Naive thymus-derived CD8-positive, alpha-beta T cell (primary cell): ENCODE results near the gene RNF213. TPM values are rescaled to one million over a fixed set of nuclear protein-coding genes. Genes with fewer than 3 reads are reported as not detected.

ENCODE experiments used
- ATAC-seq, 2 donors: fragments of 150-1000 bp; cut with Tn5 transposase in 1 of 2; sonication (Bioruptor Pico), chemical (Tn5 transposase) in 1 of 2; 1 replicate in 1 of 2; 2 replicates in 1 of 2; pipeline ENCODE4 v1.10.0; 2021; ENCODE audit warnings: mild to moderate bottlenecking in 2 of 2, moderate library complexity in 2 of 2
- POLR2A ChIA-PET: fragments of 350-600 bp; sonication (Branson Sonifier 250); formaldehyde crosslinking; loops from one replicate; lab custom pipeline; 2021; ENCODE audit warnings: antibody characterized with exemption; lab: Charles Lee
- DNase-seq, 10 donors: peaks; one replicate each; pipeline versions ENCODE4 v3.0.0 to v3.0.0-alpha.2; 2020 to 2022
- H3K27ac Mint-ChIP-seq, 10 donors: one replicate each; pipeline ENCODE4 v1.8.0; 2020 to 2022; ENCODE audit warnings: mild to moderate bottlenecking in 10 of 10, mixed read lengths in 10 of 10, moderate library complexity in 4 of 10, inconsistent platforms in 1 of 10
- H3K27me3 Mint-ChIP-seq, 5 donors: one replicate each; pipeline ENCODE4 v1.8.0; 2021 to 2022; ENCODE audit warnings: mixed read lengths in 5 of 5
- H3K36me3 Mint-ChIP-seq, 3 donors: one replicate each; pipeline ENCODE4 v1.8.0; 2020 to 2022; ENCODE audit warnings: mixed read lengths in 3 of 3, mild to moderate bottlenecking in 2 of 3, inconsistent platforms in 1 of 3
- H3K4me1 Mint-ChIP-seq, 4 donors: one replicate each; pipeline ENCODE4 v1.8.0; 2021 to 2022; ENCODE audit warnings: mixed read lengths in 4 of 4
- H3K4me3 Mint-ChIP-seq, 10 donors: one replicate each; pipeline ENCODE4 v1.8.0; 2020 to 2022; ENCODE audit warnings: mild to moderate bottlenecking in 10 of 10, mixed read lengths in 10 of 10, moderate library complexity in 6 of 10, inconsistent platforms in 1 of 10
- H3K9me3 Mint-ChIP-seq, 9 donors: one replicate each; pipeline ENCODE4 v1.8.0; 2020 to 2022; ENCODE audit warnings: mixed read lengths in 9 of 9, mild to moderate bottlenecking in 3 of 9, inconsistent platforms in 1 of 9, moderate library complexity in 1 of 9
- polyA plus RNA-seq, 3 donors: library from polyadenylated mRNA; unstranded; fragments of 300-500 nt; fragmentation: Illumina TruSeq; gene quantifications; one replicate each; pipeline ENCODE4 v1.2.3, GENCODE V29; 2021
- total RNA-seq, 8 experiments: library from RNA in 2 of 8; stranded (reverse) in 2 of 8; gene quantifications; one replicate each; pipeline ENCODE4 v1.2.3 and lab custom pipeline; 2021 to 2026

Gene RNF213
- total and polyA plus RNA-seq, 5 experiments from 2014 or later: 27.1 to 328 (median 52.2) TPM

DNA sequence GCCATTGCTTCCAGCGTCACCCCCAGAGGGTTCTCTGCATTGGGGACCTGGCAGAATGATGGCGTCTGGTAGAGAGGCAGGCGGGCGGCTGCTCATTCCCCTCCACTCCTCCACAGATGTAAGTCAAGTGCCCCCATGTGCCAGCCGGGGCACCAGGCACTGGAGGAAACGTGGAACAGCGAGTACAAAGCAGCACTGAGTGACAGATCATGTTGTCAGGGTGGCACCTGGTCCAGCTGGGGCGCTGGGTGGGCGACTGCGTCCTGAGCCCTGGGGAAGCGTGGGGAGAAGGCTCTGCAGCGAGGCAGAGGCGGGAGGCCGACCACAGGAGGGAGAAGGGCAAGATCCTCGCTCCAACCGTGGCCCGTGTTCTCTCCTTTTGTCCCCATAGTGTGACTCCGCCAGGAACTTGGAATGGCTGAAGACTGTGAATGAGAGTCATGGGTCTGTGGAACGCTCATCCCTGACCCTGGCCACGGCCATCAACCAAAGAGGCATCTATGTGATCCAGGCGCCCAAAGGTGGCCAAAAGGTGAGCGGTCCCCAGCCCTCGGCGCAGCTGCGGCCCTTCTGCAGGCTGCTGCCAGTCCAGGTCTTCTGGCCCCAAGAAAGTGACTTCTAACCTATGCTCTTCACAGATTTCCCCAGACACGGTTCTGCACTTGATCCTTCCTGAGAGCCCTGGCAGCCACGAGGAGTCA lies 76.7 kb downstream of the RNF213 start:
- POLR2A ChIA-PET: no interaction called here
- no peaks in the 10 kb centered on the region for H3K27me3 Mint-ChIP-seq
- ATAC-seq (no peak), DNase-seq (no peak)
- peaks cover 0 to 4% (median under 1%) of the 10 kb centered on the region in 4 donors for H3K4me1 Mint-ChIP-seq
- H3K36me3 Mint-ChIP-seq: peaks cover 0 to 94% (median 27%) of the 10 kb centered on the region in 3 donors
- no peak overlapping the region for H3K4me3 Mint-ChIP-seq
- peak overlapping the region in 1 of 10 donors; percentile 48 for H3K27ac Mint-ChIP-seq
- H3K9me3 Mint-ChIP-seq: no peaks in the 10 kb centered on the region

DNA sequence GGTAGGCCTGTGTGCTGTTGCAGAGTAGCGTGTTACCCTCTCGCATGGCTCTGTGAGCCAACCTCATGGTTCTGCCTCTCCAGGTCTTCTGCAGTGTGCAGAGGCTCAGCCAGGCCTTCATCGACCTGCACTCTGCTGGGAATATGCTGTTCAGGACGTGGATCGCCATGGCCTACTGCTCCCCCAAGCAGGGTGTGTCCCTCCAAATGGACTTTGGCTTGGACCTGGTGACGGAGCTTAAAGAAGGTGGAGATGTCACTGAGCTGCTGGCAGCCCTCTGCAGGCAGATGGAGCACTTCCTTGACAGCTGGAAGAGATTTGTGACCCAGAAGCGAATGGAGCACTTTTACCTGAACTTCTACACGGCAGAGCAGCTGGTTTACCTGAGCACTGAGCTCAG lies 78.5 kb downstream of the RNF213 start:
- no peaks in the 10 kb centered on the region for H3K9me3 Mint-ChIP-seq
- POLR2A ChIA-PET: interaction anchor here (0.8 kb wide), 1 partner anchor 68 kb away, joined by 3 read pairs; no protein-coding TSS in a partner anchor
- peaks cover 0 to 90% (median 34%) of the 10 kb centered on the region in 3 donors for H3K36me3 Mint-ChIP-seq
- H3K27me3 Mint-ChIP-seq: no peaks in the 10 kb centered on the region
- ATAC-seq (no peak), DNase-seq (no peak)
- H3K4me1 Mint-ChIP-seq: peaks cover 0 to 3% (median 1%) of the 10 kb centered on the region in 4 donors
- no peak overlapping the region for H3K4me3 Mint-ChIP-seq
- peak overlapping the region in 4 of 10 donors; percentile 25 to 71 (median 44) for H3K27ac Mint-ChIP-seq

DNA sequence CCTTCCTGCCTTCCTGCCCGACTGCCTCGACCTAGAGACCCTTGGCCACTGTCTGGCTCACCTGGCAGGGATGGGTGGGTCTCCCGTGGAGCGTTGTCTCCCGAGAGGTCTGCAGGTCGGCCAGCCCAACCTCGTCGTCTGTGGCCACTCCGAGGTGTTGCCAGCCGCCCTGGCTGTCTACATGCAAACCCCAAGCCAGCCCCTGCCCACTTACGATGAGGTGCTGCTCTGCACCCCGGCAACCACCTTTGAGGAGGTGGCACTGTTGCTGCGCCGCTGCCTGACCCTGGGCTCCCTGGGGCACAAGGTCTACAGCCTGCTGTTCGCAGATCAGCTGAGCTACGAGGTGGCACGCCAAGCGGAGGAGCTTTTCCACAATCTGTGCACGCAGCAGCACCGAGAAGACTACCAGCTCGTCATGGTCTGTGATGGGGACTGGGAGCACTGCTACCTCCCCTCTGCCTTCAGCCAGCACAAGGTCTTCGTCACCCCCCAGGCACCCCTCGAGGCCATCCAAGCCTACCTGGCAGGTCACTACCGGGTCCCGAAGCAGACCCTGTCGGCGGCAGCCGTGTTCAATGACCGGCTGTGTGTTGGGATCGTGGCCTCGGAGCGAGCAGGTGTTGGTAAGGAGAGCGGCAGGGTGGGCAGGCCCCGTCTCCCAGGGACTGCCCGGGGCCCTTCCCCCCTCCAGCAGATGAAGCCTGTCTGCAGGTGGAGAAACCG lies 79.2 kb downstream of the RNF213 start:
- H3K27me3 Mint-ChIP-seq: no peaks in the 10 kb centered on the region
- DNase-seq: no peak
- POLR2A ChIA-PET: interaction anchor here (0.8 kb wide), 1 partner anchor 69 kb away, joined by 3 read pairs; no protein-coding TSS in a partner anchor
- peaks cover 0 to 3% (median 1%) of the 10 kb centered on the region in 4 donors for H3K4me1 Mint-ChIP-seq
- H3K4me3 Mint-ChIP-seq: no peak overlapping the region
- peak overlapping the region in 1 of 10 donors; percentile 65 for H3K27ac Mint-ChIP-seq
- H3K36me3 Mint-ChIP-seq: peaks cover 0 to 90% (median 41%) of the 10 kb centered on the region in 3 donors
- no peak for ATAC-seq
- H3K9me3 Mint-ChIP-seq: no peaks in the 10 kb centered on the region

DNA sequence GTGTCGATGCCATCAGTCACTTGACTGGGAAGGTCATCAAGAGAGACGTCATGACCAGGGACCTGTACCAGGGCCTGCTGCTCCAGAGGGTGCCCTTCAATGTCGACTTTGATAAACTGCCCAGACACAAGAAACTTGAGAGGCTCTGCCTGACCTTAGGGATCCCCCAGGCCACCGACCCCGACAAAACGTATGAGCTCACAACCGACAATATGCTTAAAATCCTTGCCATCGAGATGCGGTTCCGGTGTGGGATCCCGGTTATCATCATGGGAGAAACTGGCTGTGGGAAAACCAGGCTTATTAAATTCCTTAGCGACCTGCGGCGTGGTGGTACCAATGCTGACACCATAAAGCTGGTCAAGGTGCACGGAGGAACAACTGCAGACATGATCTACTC lies 84.7 kb downstream of the RNF213 start:
- no peak for DNase-seq
- no peaks in the 10 kb centered on the region for H3K9me3 Mint-ChIP-seq
- no peak for ATAC-seq
- H3K4me1 Mint-ChIP-seq: peaks cover 0 to 14% (median 4%) of the 10 kb centered on the region in 4 donors
- peaks cover 0 to 94% (median 55%) of the 10 kb centered on the region in 3 donors for H3K36me3 Mint-ChIP-seq
- H3K27me3 Mint-ChIP-seq: no peaks in the 10 kb centered on the region
- H3K4me3 Mint-ChIP-seq: no peak overlapping the region
- H3K27ac Mint-ChIP-seq: peak overlapping the region in 4 of 10 donors; percentile 15 to 32 (median 19)
- POLR2A ChIA-PET: no interaction called here

DNA sequence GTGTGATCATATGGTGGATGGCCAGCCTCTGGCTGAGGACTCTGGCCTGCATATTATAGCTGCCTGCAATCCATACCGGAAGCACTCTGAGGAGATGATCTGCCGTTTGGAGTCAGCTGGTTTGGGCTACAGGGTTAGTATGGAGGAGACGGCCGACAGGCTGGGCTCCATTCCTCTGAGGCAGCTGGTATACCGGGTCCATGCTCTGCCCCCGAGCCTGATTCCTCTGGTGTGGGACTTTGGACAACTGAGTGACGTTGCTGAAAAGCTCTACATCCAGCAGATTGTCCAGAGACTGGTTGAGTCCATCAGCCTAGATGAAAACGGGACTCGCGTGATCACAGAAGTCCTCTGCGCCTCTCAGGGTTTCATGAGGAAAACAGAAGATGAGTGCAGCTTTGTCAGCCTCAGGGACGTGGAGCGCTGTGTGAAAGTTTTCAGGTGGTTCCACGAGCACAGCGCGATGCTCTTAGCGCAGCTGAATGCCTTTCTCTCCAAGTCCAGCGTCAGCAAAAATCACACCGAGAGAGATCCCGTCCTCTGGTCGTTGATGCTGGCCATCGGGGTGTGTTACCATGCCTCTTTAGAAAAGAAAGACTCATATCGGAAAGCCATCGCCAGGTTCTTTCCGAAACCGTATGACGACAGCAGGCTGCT lies 85.3 kb downstream of the RNF213 start:
- Mint-ChIP-seq H3K4me3 (no peak overlapping the region), H3K27me3 (no peaks in the 10 kb centered on the region), H3K4me1 (peaks cover 0 to 14% (median 4%) of the 10 kb centered on the region in 4 donors), H3K9me3 (no peaks in the 10 kb centered on the region), H3K27ac (no peak overlapping the region), H3K36me3 (peaks cover 0 to 94% (median 55%) of the 10 kb centered on the region in 3 donors)
- ATAC-seq: no peak
- DNase-seq: no peak
- POLR2A ChIA-PET: no interaction called here

DNA sequence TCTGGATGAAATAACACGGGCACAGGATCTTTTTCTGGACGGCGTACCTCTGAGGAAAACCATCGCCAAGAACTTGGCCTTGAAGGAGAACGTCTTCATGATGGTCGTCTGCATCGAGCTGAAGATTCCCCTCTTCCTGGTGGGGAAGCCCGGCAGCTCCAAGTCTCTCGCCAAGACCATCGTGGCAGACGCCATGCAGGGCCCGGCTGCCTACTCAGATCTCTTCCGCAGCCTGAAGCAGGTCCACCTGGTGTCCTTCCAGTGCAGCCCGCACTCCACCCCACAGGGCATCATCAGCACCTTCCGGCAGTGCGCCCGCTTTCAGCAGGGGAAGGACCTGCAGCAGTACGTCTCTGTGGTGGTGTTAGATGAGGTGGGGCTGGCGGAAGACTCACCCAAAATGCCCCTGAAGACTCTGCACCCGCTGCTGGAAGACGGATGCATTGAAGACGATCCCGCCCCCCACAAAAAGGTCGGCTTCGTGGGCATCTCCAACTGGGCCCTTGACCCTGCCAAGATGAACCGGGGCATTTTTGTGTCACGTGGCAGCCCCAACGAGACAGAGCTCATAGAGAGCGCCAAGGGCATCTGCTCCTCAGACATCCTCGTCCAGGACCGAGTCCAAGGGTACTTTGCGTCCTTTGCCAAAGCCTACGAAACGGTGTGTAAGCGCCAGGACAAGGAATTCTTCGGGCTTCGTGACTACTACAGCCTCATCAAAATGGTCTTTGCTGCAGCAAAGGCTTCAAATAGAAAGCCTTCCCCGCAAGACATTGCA lies 86.0 kb downstream of the RNF213 start:
- no peak for ATAC-seq
- DNase-seq: no peak

DNA sequence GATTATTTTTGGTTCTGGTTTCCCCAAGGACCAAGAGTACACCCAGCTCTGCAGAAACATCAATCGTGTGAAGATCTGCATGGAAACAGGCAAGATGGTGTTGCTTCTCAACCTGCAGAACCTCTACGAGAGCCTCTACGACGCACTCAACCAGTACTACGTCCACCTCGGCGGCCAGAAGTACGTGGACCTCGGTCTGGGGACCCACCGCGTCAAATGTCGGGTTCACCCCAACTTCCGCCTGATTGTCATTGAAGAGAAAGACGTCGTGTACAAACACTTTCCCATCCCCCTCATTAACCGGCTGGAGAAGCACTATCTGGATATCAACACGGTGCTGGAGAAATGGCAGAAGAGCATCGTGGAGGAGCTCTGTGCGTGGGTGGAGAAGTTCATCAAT lies 86.9 kb downstream of the RNF213 start:
- H3K4me3 Mint-ChIP-seq: no peak overlapping the region
- no peaks in the 10 kb centered on the region for H3K9me3 Mint-ChIP-seq
- H3K27ac Mint-ChIP-seq: peak overlapping the region in 3 of 10 donors; percentile 30 to 75 (median 56)
- H3K4me1 Mint-ChIP-seq: peaks cover 0 to 14% (median 4%) of the 10 kb centered on the region in 4 donors
- ATAC-seq (no peak), DNase-seq (no peak)
- POLR2A ChIA-PET: no interaction called here
- H3K36me3 Mint-ChIP-seq: peaks cover 0 to 98% (median 61%) of the 10 kb centered on the region in 3 donors
- H3K27me3 Mint-ChIP-seq: no peaks in the 10 kb centered on the region

More for the DNA sequence above, 86.0 kb downstream of the RNF213 start:
- POLR2A ChIA-PET: interaction anchor here (0.6 kb wide), 1 partner anchor 74 kb away, joined by 6 read pairs; no protein-coding TSS in a partner anchor
- Mint-ChIP-seq H3K27ac (no peak overlapping the region), H3K27me3 (no peaks in the 10 kb centered on the region), H3K4me1 (peaks cover 0 to 14% (median 4%) of the 10 kb centered on the region in 4 donors), H3K4me3 (no peak overlapping the region), H3K36me3 (peaks cover 0 to 95% (median 58%) of the 10 kb centered on the region in 3 donors), H3K9me3 (no peaks in the 10 kb centered on the region)

DNA sequence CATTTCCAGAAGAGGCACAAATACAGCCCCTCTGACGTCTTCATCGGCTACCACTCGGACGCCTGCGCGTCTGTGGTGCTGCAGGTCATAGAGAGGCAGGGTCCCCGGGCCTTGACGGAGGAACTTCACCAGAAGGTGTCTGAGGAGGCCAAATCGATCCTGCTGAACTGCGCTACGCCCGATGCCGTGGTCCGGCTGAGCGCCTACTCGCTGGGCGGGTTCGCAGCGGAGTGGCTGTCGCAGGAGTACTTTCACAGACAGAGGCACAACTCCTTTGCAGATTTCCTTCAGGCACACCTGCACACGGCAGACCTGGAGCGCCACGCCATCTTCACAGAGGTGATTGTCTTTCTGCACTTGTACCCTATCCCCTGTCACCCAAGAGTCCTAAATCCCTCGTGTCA lies 87.3 kb downstream of the RNF213 start:
- Mint-ChIP-seq H3K9me3 (no peaks in the 10 kb centered on the region), H3K27ac (peak overlapping the region in 2 of 10 donors; percentile 75 to 78), H3K4me3 (no peak overlapping the region), H3K27me3 (no peaks in the 10 kb centered on the region), H3K36me3 (peaks cover 0 to 100% (median 62%) of the 10 kb centered on the region in 3 donors), H3K4me1 (peaks cover 0 to 14% (median 4%) of the 10 kb centered on the region in 4 donors)
- POLR2A ChIA-PET: no interaction called here
- no peak for DNase-seq
- ATAC-seq: no peak

DNA sequence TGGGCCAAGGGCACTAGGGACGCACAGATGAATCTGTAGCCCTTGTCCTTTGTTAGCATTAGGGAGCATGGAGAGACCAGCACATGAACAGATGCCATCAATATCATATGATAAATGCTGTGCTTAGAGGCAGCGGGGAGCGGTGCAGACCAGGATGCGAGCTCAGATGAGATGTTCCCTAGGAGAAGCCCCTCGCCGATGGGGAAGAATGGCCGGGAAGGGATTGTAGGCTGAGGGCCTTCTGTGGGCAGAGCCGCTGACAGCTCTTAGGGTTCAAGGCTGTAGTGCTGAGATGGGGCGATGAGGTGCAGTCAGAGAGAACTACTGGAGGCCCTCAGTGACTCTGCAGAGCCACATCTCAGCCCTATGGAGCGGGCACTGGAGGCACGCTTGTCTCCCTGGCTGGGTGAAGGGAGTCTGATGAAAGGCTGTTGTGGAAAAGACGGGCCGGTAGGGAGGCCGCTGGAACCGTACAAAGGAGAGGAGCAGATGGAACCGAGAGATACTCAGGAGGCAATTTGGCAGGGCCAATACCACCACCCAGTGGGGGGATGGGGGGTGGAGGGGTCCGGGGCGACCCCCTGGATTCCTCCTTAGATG lies 88.0 kb downstream of the RNF213 start:
- Mint-ChIP-seq H3K9me3 (no peaks in the 10 kb centered on the region), H3K27me3 (no peaks in the 10 kb centered on the region), H3K4me3 (no peak overlapping the region), H3K4me1 (peaks cover 0 to 14% (median 4%) of the 10 kb centered on the region in 4 donors), H3K27ac (peak overlapping the region in 3 of 10 donors; percentile 33 to 80 (median 78)), H3K36me3 (peaks cover 0 to 100% (median 56%) of the 10 kb centered on the region in 3 donors)
- ATAC-seq: no peak
- DNase-seq: no peak
- POLR2A ChIA-PET: no interaction called here

DNA sequence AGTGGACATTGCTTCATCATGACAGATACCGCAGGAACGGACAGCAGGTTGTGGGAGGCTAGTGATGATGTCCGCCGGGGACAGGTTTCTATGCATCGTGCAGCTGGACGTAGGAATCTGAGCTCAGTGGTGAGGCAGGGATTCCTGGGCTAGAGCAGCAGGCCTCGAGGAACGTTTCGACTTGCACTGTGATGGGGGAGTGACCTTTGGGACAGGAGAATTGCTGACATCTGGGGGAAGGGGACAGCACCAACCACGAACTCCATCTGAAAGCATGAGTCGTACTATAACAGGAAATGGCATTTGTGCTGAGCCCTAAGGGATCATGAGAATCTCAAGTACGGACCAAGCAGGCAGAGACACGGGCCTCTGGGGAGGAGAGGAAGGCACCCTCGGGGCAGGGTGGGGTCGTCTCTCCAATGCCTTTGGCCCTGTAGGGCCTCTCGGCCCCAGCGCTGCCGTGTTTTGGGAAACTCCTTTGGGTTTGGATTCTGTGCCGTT lies 88.5 kb downstream of the RNF213 start:
- Mint-ChIP-seq H3K9me3 (no peaks in the 10 kb centered on the region), H3K36me3 (peaks cover 0 to 100% (median 52%) of the 10 kb centered on the region in 3 donors), H3K4me3 (no peak overlapping the region), H3K27ac (peak overlapping the region in 3 of 10 donors; percentile 33 to 78 (median 49)), H3K4me1 (peaks cover 0 to 11% (median 4%) of the 10 kb centered on the region in 4 donors), H3K27me3 (no peaks in the 10 kb centered on the region)
- ATAC-seq: no peak
- no peak for DNase-seq
- POLR2A ChIA-PET: no interaction called here

DNA sequence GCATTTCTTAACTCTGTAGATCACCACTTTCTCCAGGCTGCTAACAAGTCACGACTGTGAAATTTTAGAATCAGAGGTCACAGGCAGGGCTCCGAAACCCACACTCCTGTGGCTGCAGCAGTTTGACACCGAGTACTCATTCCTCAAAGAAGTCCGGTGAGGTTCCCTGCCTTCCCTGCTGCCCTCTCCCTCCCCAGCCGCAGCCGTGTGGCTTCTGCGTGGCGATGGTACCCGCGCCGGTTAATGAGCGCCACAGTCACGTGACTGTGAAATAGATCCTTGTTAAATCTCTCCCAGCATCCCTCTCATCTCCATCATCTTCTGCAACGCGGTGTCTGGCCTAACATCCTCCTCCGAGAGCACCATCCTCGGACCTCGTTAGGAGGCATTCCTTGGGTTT lies 89.1 kb downstream of the RNF213 start:
- Mint-ChIP-seq H3K4me1 (peaks cover 0 to 11% (median 4%) of the 10 kb centered on the region in 4 donors), H3K36me3 (peaks cover 0 to 100% (median 46%) of the 10 kb centered on the region in 3 donors), H3K27me3 (no peaks in the 10 kb centered on the region), H3K9me3 (no peaks in the 10 kb centered on the region), H3K27ac (peak overlapping the region in 2 of 10 donors; percentile 24 to 85), H3K4me3 (no peak overlapping the region)
- DNase-seq (no peak), ATAC-seq (no peak)
- POLR2A ChIA-PET: no interaction called here
